Stimulated activated naive B cell treated with anti-CD40 and anti-IgM and Interleukin-4, amounts not matched to agents 10 μg/mL and 1 μg/mL and 100 μg/mL, for 72 hours (primary cell): ENCODE measurements around the gene FARS2.

Experiments
- ATAC-seq, 2 donors: fragments of 150-1000 bp; cut with Tn5 transposase; replicated peaks; 2 replicates each; pipeline ENCODE4 v1.10.0; 2021; ENCODE audit warnings: moderate library complexity in 1 of 2
- DNase-seq: peaks from one replicate; pipeline ENCODE4 v3.0.0; 2021
- H3K27ac Mint-ChIP-seq: one replicate; pipeline ENCODE4 v1.8.0; 2022; ENCODE audit warnings: mild to moderate bottlenecking, mixed read lengths
- H3K27me3 Mint-ChIP-seq, 2 donors: one replicate each; pipeline ENCODE4 v1.8.0; 2022; ENCODE audit warnings: mixed read lengths in 2 of 2
- H3K36me3 Mint-ChIP-seq, 2 donors: one replicate each; pipeline ENCODE4 v1.8.0; 2022; ENCODE audit warnings: mixed read lengths in 2 of 2, mild to moderate bottlenecking in 1 of 2
- H3K4me1 Mint-ChIP-seq, 2 donors: one replicate each; pipeline ENCODE4 v1.8.0; 2022; ENCODE audit warnings: mixed read lengths in 2 of 2, mild to moderate bottlenecking in 1 of 2
- H3K4me3 Mint-ChIP-seq, 2 donors: one replicate each; pipeline ENCODE4 v1.8.0; 2022; ENCODE audit warnings: mild to moderate bottlenecking in 2 of 2, mixed read lengths in 2 of 2, moderate library complexity in 1 of 2
- H3K9me3 Mint-ChIP-seq, 2 donors: one replicate each; pipeline ENCODE4 v1.8.0; 2022; ENCODE audit warnings: mixed read lengths in 2 of 2, mild to moderate bottlenecking in 1 of 2

FARS2 gene

GRCh38 chr6:5401845-5402738 is 140.8 kb downstream of the FARS2 start:
- peaks cover 4 to 7% of the 10 kb centered on the region in 2 donors for H3K36me3 Mint-ChIP-seq
- H3K27ac Mint-ChIP-seq: no peak overlapping the region
- peaks cover 5 to 21% of the 10 kb centered on the region in 2 donors for H3K4me1 Mint-ChIP-seq
- ATAC-seq (no peak), DNase-seq (no peak)
- H3K9me3 Mint-ChIP-seq: no peaks in the 10 kb centered on the region
- no peak overlapping the region for H3K4me3 Mint-ChIP-seq
- H3K27me3 Mint-ChIP-seq: no peaks in the 10 kb centered on the region

- peaks cover 8% of the 10 kb centered on the region in 2 donors for H3K36me3 Mint-ChIP-seq
- no peaks in the 10 kb centered on the region for H3K27me3 Mint-ChIP-seq
- ATAC-seq (no peak), DNase-seq (no peak)
- H3K4me1 Mint-ChIP-seq: peaks cover 5 to 21% of the 10 kb centered on the region in 2 donors
- H3K4me3 Mint-ChIP-seq: no peak overlapping the region
- H3K27ac Mint-ChIP-seq: no peak overlapping the region
- H3K9me3 Mint-ChIP-seq: no peaks in the 10 kb centered on the region
Observed at GRCh38 chr6:5403076-5403475, 141.8 kb downstream of the FARS2 start.

- peaks cover 5 to 18% of the 10 kb centered on the region in 2 donors for H3K4me1 Mint-ChIP-seq
- no peak overlapping the region for H3K27ac Mint-ChIP-seq
- DNase-seq: no peak
- H3K27me3 Mint-ChIP-seq: no peaks in the 10 kb centered on the region
- H3K4me3 Mint-ChIP-seq: no peak overlapping the region
- no peak for ATAC-seq
- peaks cover 12 to 13% of the 10 kb centered on the region in 2 donors for H3K36me3 Mint-ChIP-seq
- no peaks in the 10 kb centered on the region for H3K9me3 Mint-ChIP-seq
Observed at GRCh38 chr6:5403609-5404008, 142.3 kb downstream of the FARS2 start.

GRCh38 chr6:5405976-5406375 is 144.7 kb downstream of the FARS2 start:
- H3K36me3 Mint-ChIP-seq: peaks cover 16 to 20% of the 10 kb centered on the region in 2 donors
- no peaks in the 10 kb centered on the region for H3K9me3 Mint-ChIP-seq
- H3K27me3 Mint-ChIP-seq: no peaks in the 10 kb centered on the region
- no peak for DNase-seq
- H3K4me3 Mint-ChIP-seq: no peak overlapping the region
- ATAC-seq: no peak
- no peak overlapping the region for H3K27ac Mint-ChIP-seq
- H3K4me1 Mint-ChIP-seq: peaks cover 2 to 6% of the 10 kb centered on the region in 2 donors

- peaks cover 0 to 1% of the 10 kb centered on the region in 2 donors for H3K9me3 Mint-ChIP-seq
- H3K4me1 Mint-ChIP-seq: peaks cover 0 to 2% of the 10 kb centered on the region in 2 donors
- ATAC-seq (no peak), DNase-seq (no peak)
- H3K4me3 Mint-ChIP-seq: no peak overlapping the region
- H3K27ac Mint-ChIP-seq: no peak overlapping the region
- no peaks in the 10 kb centered on the region for H3K27me3 Mint-ChIP-seq
- peaks cover 17 to 28% of the 10 kb centered on the region in 2 donors for H3K36me3 Mint-ChIP-seq
Observed at GRCh38 chr6:5411414-5411813, 150.1 kb downstream of the FARS2 start.

GRCh38 chr6:5412017-5412416 is 150.7 kb downstream of the FARS2 start:
- H3K4me1 Mint-ChIP-seq: peaks cover 0 to 2% of the 10 kb centered on the region in 2 donors
- H3K27ac Mint-ChIP-seq: no peak overlapping the region

GRCh38 chr6:5412663-5413062 is 151.3 kb downstream of the FARS2 start:
- H3K4me3 Mint-ChIP-seq: no peak overlapping the region
- ATAC-seq: no peak
- no peak for DNase-seq
- no peaks in the 10 kb centered on the region for H3K27me3 Mint-ChIP-seq
- H3K36me3 Mint-ChIP-seq: peaks cover 21 to 32% of the 10 kb centered on the region in 2 donors
- H3K27ac Mint-ChIP-seq: no peak overlapping the region
- H3K9me3 Mint-ChIP-seq: peaks cover 4% of the 10 kb centered on the region in 2 donors
- peaks cover 0 to 3% of the 10 kb centered on the region in 2 donors for H3K4me1 Mint-ChIP-seq

More at GRCh38 chr6:5412017-5412416, 150.7 kb downstream of the FARS2 start:
- ATAC-seq (no peak), DNase-seq (no peak)
- no peaks in the 10 kb centered on the region for H3K27me3 Mint-ChIP-seq
- H3K36me3 Mint-ChIP-seq: peaks cover 17 to 28% of the 10 kb centered on the region in 2 donors
- H3K4me3 Mint-ChIP-seq: no peak overlapping the region
- peaks cover 0 to 1% of the 10 kb centered on the region in 2 donors for H3K9me3 Mint-ChIP-seq

GRCh38 chr6:5416250-5416649 is 154.9 kb downstream of the FARS2 start:
- Mint-ChIP-seq H3K27ac (no peak overlapping the region), H3K4me3 (no peak overlapping the region), H3K27me3 (no peaks in the 10 kb centered on the region), H3K4me1 (peaks cover 0 to 3% of the 10 kb centered on the region in 2 donors), H3K36me3 (peaks cover 33 to 48% of the 10 kb centered on the region in 2 donors), H3K9me3 (peaks cover 7% of the 10 kb centered on the region in 2 donors)
- ATAC-seq: no peak
- no peak for DNase-seq

- H3K27ac Mint-ChIP-seq: no peak overlapping the region
- H3K4me1 Mint-ChIP-seq: peaks cover 11 to 17% of the 10 kb centered on the region in 2 donors
- H3K4me3 Mint-ChIP-seq: no peak overlapping the region
- H3K9me3 Mint-ChIP-seq: peaks cover 5% of the 10 kb centered on the region in 2 donors
- no peaks in the 10 kb centered on the region for H3K27me3 Mint-ChIP-seq
- peak; percentile 48 to 60 for ATAC-seq
- no peak for DNase-seq
- H3K36me3 Mint-ChIP-seq: peaks cover 38 to 54% of the 10 kb centered on the region in 2 donors
Observed at GRCh38 chr6:5422321-5422915, 161.1 kb downstream of the FARS2 start.

- Mint-ChIP-seq H3K4me3 (no peak overlapping the region), H3K36me3 (peaks cover 33 to 46% of the 10 kb centered on the region in 2 donors), H3K4me1 (peaks cover 10 to 18% of the 10 kb centered on the region in 2 donors), H3K9me3 (no peaks in the 10 kb centered on the region), H3K27me3 (no peaks in the 10 kb centered on the region), H3K27ac (peak overlapping the region; percentile 10)
- DNase-seq (no peak), ATAC-seq (no peak)
Observed at GRCh38 chr6:5423251-5423650, 161.9 kb downstream of the FARS2 start.

- DNase-seq: no peak
- Mint-ChIP-seq H3K4me3 (no peak overlapping the region), H3K27me3 (no peaks in the 10 kb centered on the region), H3K4me1 (peaks cover 12 to 18% of the 10 kb centered on the region in 2 donors), H3K36me3 (peaks cover 29 to 35% of the 10 kb centered on the region in 2 donors), H3K27ac (no peak overlapping the region), H3K9me3 (no peaks in the 10 kb centered on the region)
- no peak for ATAC-seq
Observed at GRCh38 chr6:5424726-5425125, 163.4 kb downstream of the FARS2 start.

GRCh38 chr6:5425267-5425666 is 164.0 kb downstream of the FARS2 start:
- no peaks in the 10 kb centered on the region for H3K27me3 Mint-ChIP-seq
- ATAC-seq (no peak), DNase-seq (no peak)
- no peak overlapping the region for H3K4me3 Mint-ChIP-seq
- peaks cover 24 to 31% of the 10 kb centered on the region in 2 donors for H3K36me3 Mint-ChIP-seq
- no peaks in the 10 kb centered on the region for H3K9me3 Mint-ChIP-seq
- no peak overlapping the region for H3K27ac Mint-ChIP-seq
- peaks cover 12 to 18% of the 10 kb centered on the region in 2 donors for H3K4me1 Mint-ChIP-seq

- no peak overlapping the region for H3K4me3 Mint-ChIP-seq
- ATAC-seq (no peak), DNase-seq (no peak)
- no peak overlapping the region for H3K27ac Mint-ChIP-seq
- peaks cover 20 to 30% of the 10 kb centered on the region in 2 donors for H3K36me3 Mint-ChIP-seq
- H3K27me3 Mint-ChIP-seq: no peaks in the 10 kb centered on the region
- no peaks in the 10 kb centered on the region for H3K9me3 Mint-ChIP-seq
- peaks cover 12 to 18% of the 10 kb centered on the region in 2 donors for H3K4me1 Mint-ChIP-seq
Observed at GRCh38 chr6:5425797-5426196, 164.5 kb downstream of the FARS2 start.

GRCh38 chr6:5427586-5427985 is 166.3 kb downstream of the FARS2 start:
- H3K9me3 Mint-ChIP-seq: no peaks in the 10 kb centered on the region
- H3K4me1 Mint-ChIP-seq: peaks cover 4 to 6% of the 10 kb centered on the region in 2 donors
- H3K4me3 Mint-ChIP-seq: no peak overlapping the region
- peaks cover 8 to 23% of the 10 kb centered on the region in 2 donors for H3K36me3 Mint-ChIP-seq
- H3K27ac Mint-ChIP-seq: no peak overlapping the region
- H3K27me3 Mint-ChIP-seq: no peaks in the 10 kb centered on the region
- ATAC-seq (no peak), DNase-seq (no peak)
